ENCODE results near the gene CABYR.

The CABYR gene

DNA sequence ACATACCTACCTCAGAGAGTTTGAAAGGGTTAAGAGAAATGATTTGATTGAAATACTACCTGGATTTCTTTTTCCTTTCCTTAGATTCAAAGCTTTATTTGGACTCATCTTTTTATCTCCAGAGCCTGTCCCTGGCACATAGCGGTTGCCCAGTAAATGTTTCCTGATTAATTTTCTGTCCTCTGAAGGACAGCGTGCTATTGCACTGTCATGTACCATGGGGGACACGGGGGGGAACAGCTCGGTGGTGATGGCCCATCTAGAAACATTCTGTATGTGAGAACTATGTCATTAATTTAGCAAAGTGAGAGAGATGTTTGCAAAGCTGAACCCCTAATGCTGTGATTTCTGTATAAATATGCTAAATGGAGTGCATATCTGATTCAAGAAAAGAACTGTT, 26.4 kb upstream of the CABYR start:
- TF ChIP-seq NFIC (IDR thresholded peaks at IDR 0.05): no peak

DNA sequence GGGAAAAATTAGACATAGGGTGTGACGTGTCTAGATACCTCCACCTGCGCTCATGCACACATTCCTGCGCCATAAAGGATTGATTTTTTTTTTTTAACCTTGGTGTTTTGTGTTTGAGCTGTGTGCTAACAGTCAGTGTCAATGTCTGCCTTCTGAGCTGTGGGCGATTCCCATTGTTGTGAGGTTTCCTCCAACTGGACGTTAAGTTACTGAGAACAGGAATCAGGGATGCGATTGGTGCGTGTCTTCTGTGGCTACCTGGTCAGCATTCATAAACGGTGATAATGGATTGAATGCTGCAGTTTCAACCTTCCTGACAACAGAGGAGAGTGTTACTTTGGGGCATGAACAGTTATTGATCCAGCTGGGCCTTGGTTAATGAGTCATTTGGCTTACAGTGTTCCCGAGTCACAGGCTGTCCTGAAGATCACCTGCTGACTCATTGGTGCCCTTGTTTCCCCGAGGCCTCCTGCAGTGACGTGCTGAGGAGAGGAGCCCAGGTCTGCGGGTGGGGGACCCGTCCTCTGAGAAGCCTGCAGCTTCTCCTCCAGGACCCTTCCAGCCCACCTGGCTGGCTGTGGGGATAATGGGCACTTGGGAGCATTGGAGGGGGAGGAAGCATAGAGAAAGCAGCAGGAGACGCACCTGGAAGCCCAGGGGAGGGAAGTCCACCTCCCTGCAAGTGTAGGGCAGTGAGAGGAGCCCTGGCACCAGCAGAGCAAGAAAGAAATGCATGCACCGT, 25.8 kb upstream of the CABYR start:
- TF ChIP-seq TEAD4 (IDR thresholded peaks at IDR 0.05): no peak
- no peak for TF ChIP-seq EGR1 (IDR thresholded peaks at IDR 0.05)
- TF ChIP-seq EP300 (IDR thresholded peaks at IDR 0.05; ENCODE audit: borderline replicate concordance): no peak
- TF ChIP-seq, protein P1, sequence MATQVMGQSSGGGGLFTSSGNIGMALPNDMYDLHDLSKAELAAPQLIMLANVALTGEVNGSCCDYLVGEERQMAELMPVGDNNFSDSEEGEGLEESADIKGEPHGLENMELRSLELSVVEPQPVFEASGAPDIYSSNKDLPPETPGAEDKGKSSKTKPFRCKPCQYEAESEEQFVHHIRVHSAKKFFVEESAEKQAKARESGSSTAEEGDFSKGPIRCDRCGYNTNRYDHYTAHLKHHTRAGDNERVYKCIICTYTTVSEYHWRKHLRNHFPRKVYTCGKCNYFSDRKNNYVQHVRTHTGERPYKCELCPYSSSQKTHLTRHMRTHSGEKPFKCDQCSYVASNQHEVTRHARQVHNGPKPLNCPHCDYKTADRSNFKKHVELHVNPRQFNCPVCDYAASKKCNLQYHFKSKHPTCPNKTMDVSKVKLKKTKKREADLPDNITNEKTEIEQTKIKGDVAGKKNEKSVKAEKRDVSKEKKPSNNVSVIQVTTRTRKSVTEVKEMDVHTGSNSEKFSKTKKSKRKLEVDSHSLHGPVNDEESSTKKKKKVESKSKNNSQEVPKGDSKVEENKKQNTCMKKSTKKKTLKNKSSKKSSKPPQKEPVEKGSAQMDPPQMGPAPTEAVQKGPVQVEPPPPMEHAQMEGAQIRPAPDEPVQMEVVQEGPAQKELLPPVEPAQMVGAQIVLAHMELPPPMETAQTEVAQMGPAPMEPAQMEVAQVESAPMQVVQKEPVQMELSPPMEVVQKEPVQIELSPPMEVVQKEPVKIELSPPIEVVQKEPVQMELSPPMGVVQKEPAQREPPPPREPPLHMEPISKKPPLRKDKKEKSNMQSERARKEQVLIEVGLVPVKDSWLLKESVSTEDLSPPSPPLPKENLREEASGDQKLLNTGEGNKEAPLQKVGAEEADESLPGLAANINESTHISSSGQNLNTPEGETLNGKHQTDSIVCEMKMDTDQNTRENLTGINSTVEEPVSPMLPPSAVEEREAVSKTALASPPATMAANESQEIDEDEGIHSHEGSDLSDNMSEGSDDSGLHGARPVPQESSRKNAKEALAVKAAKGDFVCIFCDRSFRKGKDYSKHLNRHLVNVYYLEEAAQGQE (IDR thresholded peaks at IDR 0.05; ENCODE audit: low read depth): no peak
- no peak for TF ChIP-seq ZBTB7A (IDR thresholded peaks at IDR 0.05; ENCODE audit: low read depth)
- no peak for TF ChIP-seq FOXM1 (IDR thresholded peaks at IDR 0.05; ENCODE audit: borderline replicate concordance, low read depth)
- TF ChIP-seq YY1 (IDR thresholded peaks at IDR 0.05; ENCODE audit: low read depth): no peak
- TF ChIP-seq CEBPB (IDR thresholded peaks at IDR 0.05): no peak
- TF ChIP-seq, protein P2, sequence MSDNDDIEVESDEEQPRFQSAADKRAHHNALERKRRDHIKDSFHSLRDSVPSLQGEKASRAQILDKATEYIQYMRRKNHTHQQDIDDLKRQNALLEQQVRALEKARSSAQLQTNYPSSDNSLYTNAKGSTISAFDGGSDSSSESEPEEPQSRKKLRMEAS (IDR thresholded peaks at IDR 0.05): no peak
- TF ChIP-seq TAF1 (IDR thresholded peaks at IDR 0.05; ENCODE audit: low read depth): no peak
- TF ChIP-seq CREB1 (IDR thresholded peaks at IDR 0.05; ENCODE audit: low read depth): no peak
- TF ChIP-seq, protein P3, sequence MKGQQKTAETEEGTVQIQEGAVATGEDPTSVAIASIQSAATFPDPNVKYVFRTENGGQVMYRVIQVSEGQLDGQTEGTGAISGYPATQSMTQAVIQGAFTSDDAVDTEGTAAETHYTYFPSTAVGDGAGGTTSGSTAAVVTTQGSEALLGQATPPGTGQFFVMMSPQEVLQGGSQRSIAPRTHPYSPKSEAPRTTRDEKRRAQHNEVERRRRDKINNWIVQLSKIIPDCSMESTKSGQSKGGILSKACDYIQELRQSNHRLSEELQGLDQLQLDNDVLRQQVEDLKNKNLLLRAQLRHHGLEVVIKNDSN (IDR thresholded peaks at IDR 0.05): no peak
- no peak for TF ChIP-seq NFIC (IDR thresholded peaks at IDR 0.05)
- TF ChIP-seq RAD21 (IDR thresholded peaks at IDR 0.05; ENCODE audit: low read depth): no peak
- TF ChIP-seq TCF12 (IDR thresholded peaks at IDR 0.05; ENCODE audit: low read depth): no peak

DNA sequence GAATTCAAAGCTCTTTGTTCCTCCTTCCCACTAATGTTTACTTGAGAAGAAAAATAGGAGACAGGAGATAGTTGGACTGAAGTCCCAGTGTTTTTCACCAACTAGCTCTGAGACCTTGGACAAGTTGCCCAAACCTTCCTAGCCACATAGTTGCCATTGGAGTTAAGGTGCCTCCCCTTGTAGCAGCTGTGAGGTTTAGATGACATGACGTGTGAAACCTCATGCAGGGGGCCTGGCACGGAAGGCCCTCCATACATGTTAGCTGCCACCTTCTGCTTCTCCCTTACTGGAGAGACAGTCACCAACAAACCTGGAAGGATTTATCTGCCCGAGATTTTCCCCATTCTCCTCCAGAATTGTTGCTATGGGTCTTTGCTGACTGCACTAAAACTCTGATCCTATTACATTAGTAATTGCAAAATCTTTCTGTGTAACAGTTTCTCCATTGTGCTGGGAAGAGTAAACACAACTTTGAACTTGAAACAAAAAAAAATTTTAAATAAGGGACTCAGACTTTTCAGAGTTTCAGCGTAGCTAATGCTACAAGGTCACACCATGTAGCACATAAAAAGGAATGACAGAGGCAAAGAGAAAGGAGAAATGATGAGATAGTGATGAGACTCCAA, 23.8 kb upstream of the CABYR start:
- TF ChIP-seq, protein P1 (IDR thresholded peaks at IDR 0.05; ENCODE audit: low read depth): no peak
- no peak for TF ChIP-seq CREB1 (IDR thresholded peaks at IDR 0.05; ENCODE audit: low read depth)
- no peak for TF ChIP-seq TEAD4 (IDR thresholded peaks at IDR 0.05)
- no peak for TF ChIP-seq NFIC (IDR thresholded peaks at IDR 0.05)
- no peak for TF ChIP-seq EGR1 (IDR thresholded peaks at IDR 0.05)
- TF ChIP-seq CEBPB (IDR thresholded peaks at IDR 0.05): no peak
- TF ChIP-seq YY1 (IDR thresholded peaks at IDR 0.05; ENCODE audit: low read depth): no peak
- no peak for TF ChIP-seq EP300 (IDR thresholded peaks at IDR 0.05; ENCODE audit: borderline replicate concordance)
- TF ChIP-seq, protein P2 (IDR thresholded peaks at IDR 0.05): no peak
- TF ChIP-seq RAD21 (IDR thresholded peaks at IDR 0.05; ENCODE audit: low read depth): no peak
- TF ChIP-seq TCF12 (IDR thresholded peaks at IDR 0.05; ENCODE audit: low read depth): no peak
- TF ChIP-seq, protein P3 (IDR thresholded peaks at IDR 0.05): no peak
- TF ChIP-seq ZBTB7A (IDR thresholded peaks at IDR 0.05; ENCODE audit: low read depth): no peak
- no peak for TF ChIP-seq FOXM1 (IDR thresholded peaks at IDR 0.05; ENCODE audit: borderline replicate concordance, low read depth)
- no peak for TF ChIP-seq TAF1 (IDR thresholded peaks at IDR 0.05; ENCODE audit: low read depth)

DNA sequence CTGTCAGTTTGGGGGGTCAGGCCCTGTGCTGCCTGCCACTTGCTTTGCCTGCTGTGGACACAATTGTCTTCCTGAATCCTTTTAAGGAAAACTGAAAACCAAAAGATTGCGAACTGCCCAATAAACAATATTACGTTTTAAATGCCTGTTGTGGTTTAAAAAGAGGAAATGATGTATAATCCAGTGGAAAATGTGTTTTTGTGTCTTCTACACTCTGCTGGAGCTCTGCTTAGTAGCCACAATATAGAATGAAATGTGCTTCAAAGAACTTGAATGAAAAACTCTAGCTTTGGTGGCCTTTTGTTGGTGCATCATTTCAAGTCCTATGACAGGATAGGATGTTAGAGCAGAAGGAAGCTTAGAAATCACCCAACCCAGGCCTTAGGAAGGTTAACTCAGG, 23.2 kb upstream of the CABYR start:
- TF ChIP-seq, protein P3 (IDR thresholded peaks at IDR 0.05): no peak
- TF ChIP-seq TEAD4 (IDR thresholded peaks at IDR 0.05) (no peak), TAF1 (IDR thresholded peaks at IDR 0.05; ENCODE audit: low read depth) (no peak), TCF12 (IDR thresholded peaks at IDR 0.05; ENCODE audit: low read depth) (no peak), EGR1 (IDR thresholded peaks at IDR 0.05) (no peak)
- TF ChIP-seq, protein P2 (IDR thresholded peaks at IDR 0.05): no peak

Measured in Ishikawa (cell line).